B cell (primary cell): ENCODE measurements around the gene CRTC1. TPM values are rescaled to one million over a fixed set of nuclear protein-coding genes. Genes with fewer than 3 reads are reported as not detected.

Experiments
- ATAC-seq: fragments of 200-7000 bp; cut with Tn5 transposase; one replicate; pipeline ENCODE4 v1.10.0; 2021; ENCODE audit warnings: low read depth, mild to moderate bottlenecking, moderate number of reproducible peaks, moderate library complexity
- CTCF ChIA-PET: fragments of 350-600 bp; sonication (Branson Sonifier 250); formaldehyde crosslinking; loops from one replicate; lab custom pipeline; 2021; ENCODE audit warnings: antibody characterized with exemption, inconsistent platforms; lab: Charles Lee
- POLR2A ChIA-PET: fragments of 350-600 bp; sonication (Branson Sonifier 250); formaldehyde crosslinking; loops from one replicate; lab custom pipeline; 2021; ENCODE audit warnings: antibody characterized with exemption; lab: Charles Lee
- DNase-seq: peaks from one replicate; pipeline ENCODE4 v3.0.0; 2013
- H2AFZ ChIP-seq: 2 replicates; pipeline ENCODE4 v1.6.1; 2012; ENCODE audit warnings: mild to moderate bottlenecking, low read depth, low read length; ENCODE audit not compliant: insufficient read depth, poor library complexity, severe bottlenecking
- H3K27ac ChIP-seq, 2 donors: 1 replicate in 1 of 2; 2 replicates in 1 of 2; pipeline ENCODE4 v1.5.1; 2012 to 2013; ENCODE audit warnings: low read length in 2 of 2, mild to moderate bottlenecking in 2 of 2, moderate library complexity in 1 of 2
- H3K27me3 ChIP-seq, 4 experiments: fragments of 200-600 bp in 1 of 4; sonication (generic) in 1 of 4; replicated peaks in 1 of 4; 1 replicate in 2 of 4; 2 replicates in 2 of 4; pipeline versions ENCODE4 v1.6.1 to v1.7.0; 2013 to 2016; ENCODE audit warnings: low read length in 3 of 4, mild to moderate bottlenecking in 2 of 4, mixed read lengths in 1 of 4, moderate library complexity in 1 of 4; ENCODE audit not compliant: insufficient read depth in 4 of 4, control insufficient read depth in 3 of 4; ENCODE audit errors: control extremely low read depth in 1 of 4
- H3K36me3 ChIP-seq, 2 experiments: replicated peaks in 1 of 2; 1 replicate in 1 of 2; 2 replicates in 1 of 2; pipeline versions ENCODE4 v1.6.1 to v1.7.1; 2013; ENCODE audit warnings: low read length in 1 of 2; ENCODE audit not compliant: insufficient read depth in 2 of 2, control insufficient read depth in 1 of 2; ENCODE audit errors: control extremely low read depth in 1 of 2, extremely low read depth in 1 of 2
- H3K4me1 ChIP-seq, 2 donors: fragments of 200-600 bp in 1 of 2; sonication (generic) in 1 of 2; 1 replicate in 1 of 2; 2 replicates in 1 of 2; pipeline versions ENCODE4 v1.5.1 to v1.6.1; 2013 to 2017; ENCODE audit warnings: low read length in 2 of 2; ENCODE audit not compliant: control insufficient read depth in 2 of 2, insufficient read depth in 2 of 2
- H3K4me2 ChIP-seq: replicated peaks from 2 replicates; pipeline ENCODE3; 2012; ENCODE audit warnings: mild to moderate bottlenecking, low read depth, low read length; ENCODE audit not compliant: poor library complexity, severe bottlenecking
- H3K4me3 ChIP-seq, 5 experiments: fragments of 200-600 bp in 1 of 5; sonication (generic) in 1 of 5; 1 replicate in 3 of 5; 2 replicates in 2 of 5; pipeline versions ENCODE4 v1.5.1 to v1.7.0; 2011 to 2016; ENCODE audit warnings: low read length in 4 of 5, mild to moderate bottlenecking in 4 of 5, low read depth in 2 of 5, control low read depth in 1 of 5, moderate library complexity in 1 of 5; ENCODE audit not compliant: insufficient read depth in 1 of 5; ENCODE audit errors: control extremely low read depth in 1 of 5, extremely low read depth in 1 of 5
- H3K79me2 ChIP-seq: fragments of 200-600 bp; sonication (generic); one replicate; pipeline ENCODE4 v1.6.0; 2016; ENCODE audit warnings: low read length; ENCODE audit not compliant: control insufficient read depth, insufficient read depth
- H3K9ac ChIP-seq: fragments of 200-600 bp; sonication (generic); 2 replicates; pipeline ENCODE4 v1.6.1; 2017; ENCODE audit warnings: mild to moderate bottlenecking, low read length, moderate library complexity
- H3K9me3 ChIP-seq, 3 donors: one replicate each; pipeline versions ENCODE4 v1.6.1 to v1.7.1; 2013; ENCODE audit warnings: low read length in 2 of 3; ENCODE audit not compliant: control insufficient read depth in 2 of 3, insufficient read depth in 1 of 3; ENCODE audit errors: control extremely low read depth in 1 of 3
- H4K20me1 ChIP-seq: 2 replicates; pipeline ENCODE4 v1.6.0; 2012; ENCODE audit warnings: mild to moderate bottlenecking, low read length; ENCODE audit not compliant: insufficient read depth, control insufficient read depth, poor library complexity, severe bottlenecking
- H3K27ac Mint-ChIP-seq: one replicate; pipeline ENCODE4 v1.8.0; 2021; ENCODE audit warnings: mixed read lengths
- H3K27me3 Mint-ChIP-seq: one replicate; pipeline ENCODE4 v1.8.0; 2021; ENCODE audit warnings: mixed read lengths
- H3K4me1 Mint-ChIP-seq: one replicate; pipeline ENCODE4 v1.8.0; 2021; ENCODE audit warnings: mixed read lengths
- H3K4me3 Mint-ChIP-seq: one replicate; pipeline ENCODE4 v1.8.0; 2021; ENCODE audit warnings: mixed read lengths
- H3K9me3 Mint-ChIP-seq: one replicate; pipeline ENCODE4 v1.8.0; 2022; ENCODE audit warnings: mixed read lengths; ENCODE audit not compliant: insufficient read depth
- EZH2 ChIP-seq: IDR thresholded peaks from 2 replicates; pipeline ENCODE4 v1.6.1; 2012; ENCODE audit warnings: borderline replicate concordance, low read depth, mild to moderate bottlenecking, moderate library complexity, low read length; ENCODE audit not compliant: insufficient read depth, poor library complexity, severe bottlenecking
- WGBS: methylation state at CpG from one replicate; pipeline ENCODE4 v1.1.5; 2013; ENCODE audit warnings: missing lambda C conversion rate; ENCODE audit not compliant: insufficient coverage; 5-methylcytosine and 5-hydroxymethylcytosine counted together
- intact Hi-C: fragments of 100-400 bp; cut with micrococcal nuclease; formaldehyde crosslinking; loops from one replicate; pipeline ENCODE4 v1.10.0; 2022
- polyA plus RNA-seq: library from polyadenylated mRNA; depleted of rRNA; stranded (reverse); fragments of >200 nt; gene quantifications from 2 replicates; pipeline ENCODE4 v1.2.3, GENCODE V29; 2012
- total RNA-seq, 2 donors: library from RNA; stranded (reverse); fragments of 120-200 nt in 1 of 2; gene quantifications; 1 replicate in 1 of 2; 2 replicates in 1 of 2; pipeline versions ENCODE4 v1.2.3 to v1.2.4, GENCODE V29; 2013 to 2022
- TF ChIP-seq, protein P1 (sequence below): fragments of 200-600 bp; IDR thresholded peaks from one replicate; pipeline ENCODE4 v1.8.0; 2022; ENCODE audit warnings: antibody characterized with exemption, mild to moderate bottlenecking

CRTC1 gene
- total and polyA plus RNA-seq, 2 donors (not counting 1 experiment from before 2014, with no cell fraction given), result 15.9 to 30.1 TPM

- no peaks in the 10 kb centered on the region for H3K4me1 Mint-ChIP-seq
- Histone ChIP-seq H2AFZ (no peak overlapping the region), H4K20me1 (peaks cover 36% of the 10 kb centered on the region), H3K4me1 (no peaks in the 10 kb centered on the region), H3K27me3 (no peaks in the 10 kb centered on the region), H3K4me3 (no peak overlapping the region), H3K9ac (no peak overlapping the region), H3K9me3 (no peaks in the 10 kb centered on the region), H3K79me2 (no peaks in the 10 kb centered on the region), H3K36me3 (peaks cover 0 to 14% of the 10 kb centered on the region in 2 experiments), H3K27ac (no peak overlapping the region), H3K4me2 (no peak overlapping the region)
- DNase-seq (no peak), ATAC-seq (no peak)
- intact Hi-C loops, result no loop called here
- H3K27ac Mint-ChIP-seq, result no peak overlapping the region
- 91% methylated on average over 25 of the region's 29 CpGs for WGBS
- TF ChIP-seq, protein P1, sequence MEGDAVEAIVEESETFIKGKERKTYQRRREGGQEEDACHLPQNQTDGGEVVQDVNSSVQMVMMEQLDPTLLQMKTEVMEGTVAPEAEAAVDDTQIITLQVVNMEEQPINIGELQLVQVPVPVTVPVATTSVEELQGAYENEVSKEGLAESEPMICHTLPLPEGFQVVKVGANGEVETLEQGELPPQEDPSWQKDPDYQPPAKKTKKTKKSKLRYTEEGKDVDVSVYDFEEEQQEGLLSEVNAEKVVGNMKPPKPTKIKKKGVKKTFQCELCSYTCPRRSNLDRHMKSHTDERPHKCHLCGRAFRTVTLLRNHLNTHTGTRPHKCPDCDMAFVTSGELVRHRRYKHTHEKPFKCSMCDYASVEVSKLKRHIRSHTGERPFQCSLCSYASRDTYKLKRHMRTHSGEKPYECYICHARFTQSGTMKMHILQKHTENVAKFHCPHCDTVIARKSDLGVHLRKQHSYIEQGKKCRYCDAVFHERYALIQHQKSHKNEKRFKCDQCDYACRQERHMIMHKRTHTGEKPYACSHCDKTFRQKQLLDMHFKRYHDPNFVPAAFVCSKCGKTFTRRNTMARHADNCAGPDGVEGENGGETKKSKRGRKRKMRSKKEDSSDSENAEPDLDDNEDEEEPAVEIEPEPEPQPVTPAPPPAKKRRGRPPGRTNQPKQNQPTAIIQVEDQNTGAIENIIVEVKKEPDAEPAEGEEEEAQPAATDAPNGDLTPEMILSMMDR, result no peak
- TF ChIP-seq EZH2, result no peak
- CTCF ChIA-PET, result no interaction called here
- no peaks in the 10 kb centered on the region for H3K9me3 Mint-ChIP-seq
- H3K27me3 Mint-ChIP-seq, result no peaks in the 10 kb centered on the region
- no peak overlapping the region for H3K4me3 Mint-ChIP-seq
- POLR2A ChIA-PET, result no interaction called here
Observed at GRCh38 chr19:18746401-18747325, 63.2 kb downstream of the CRTC1 start.
